HL-60 (cell line): ENCODE data around the gene CA4.

Experiments
- DNase-seq, 2 experiments: peaks; one replicate each; pipeline ENCODE4 v3.0.0-alpha.2; 2010 to 2020; ENCODE audit warnings: low read depth in 1 of 2, low spot score in 1 of 2
- H3K27ac ChIP-seq: fragments of 250-450 bp; sonication (Bioruptor Pico); replicated peaks from 2 replicates; pipeline ENCODE4 v1.5.1; 2020; ENCODE audit warnings: mild to moderate bottlenecking, moderate library complexity
- H3K27me3 ChIP-seq: fragments of 250-450 bp; sonication (Bioruptor Pico); 2 replicates; pipeline ENCODE4 v1.5.1; 2021; ENCODE audit warnings: mild to moderate bottlenecking, moderate library complexity; ENCODE audit not compliant: insufficient read depth, poor library complexity, severe bottlenecking
- H3K4me3 ChIP-seq: replicated peaks from 2 replicates; pipeline ENCODE4 v1.5.1; 2011; ENCODE audit warnings: mild to moderate bottlenecking, control low read depth, low read length; ENCODE audit not compliant: insufficient read depth
- GABPA ChIP-seq: IDR thresholded peaks from 2 replicates; pipeline ENCODE4 v1.6.1; 2012; ENCODE audit warnings: low read depth
- POLR2AphosphoS5 ChIP-seq: IDR thresholded peaks from 2 replicates; pipeline ENCODE4 v1.6.1; 2012; ENCODE audit warnings: low read depth
- SPI1 ChIP-seq: IDR thresholded peaks from 2 replicates; pipeline ENCODE4 v1.6.1; 2012; ENCODE audit warnings: low read depth, mild to moderate bottlenecking, borderline replicate concordance
- TF ChIP-seq, protein P1 (sequence below): IDR thresholded peaks from one replicate; pipeline ENCODE4 v1.5.1; 2011; ENCODE audit warnings: low read length, control low read depth, inconsistent platforms; ENCODE audit not compliant: insufficient read depth
- TF ChIP-seq, protein P2 (sequence below): IDR thresholded peaks from 2 replicates; pipeline ENCODE4 v1.6.1; 2012; ENCODE audit warnings: low read depth; ENCODE audit not compliant: insufficient replicate concordance

The CA4 gene

DNA sequence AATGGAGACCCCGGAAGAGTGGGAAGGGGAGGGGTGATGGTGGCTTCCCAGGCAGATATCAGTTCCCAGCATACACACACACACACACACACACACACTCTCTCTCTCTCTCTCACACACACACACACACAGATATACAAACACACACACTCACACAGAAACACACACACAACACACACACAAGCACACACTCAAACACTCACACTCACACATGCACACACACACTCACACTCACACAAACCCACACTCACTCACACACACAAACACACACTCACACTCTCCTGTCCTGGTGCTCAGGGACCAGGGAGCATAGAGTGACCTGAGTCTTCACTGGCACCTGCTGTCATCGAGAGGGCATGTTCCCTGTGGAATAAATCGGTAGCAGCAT lies 5.6 kb downstream of the CA4 start:
- TF ChIP-seq, protein P1, sequence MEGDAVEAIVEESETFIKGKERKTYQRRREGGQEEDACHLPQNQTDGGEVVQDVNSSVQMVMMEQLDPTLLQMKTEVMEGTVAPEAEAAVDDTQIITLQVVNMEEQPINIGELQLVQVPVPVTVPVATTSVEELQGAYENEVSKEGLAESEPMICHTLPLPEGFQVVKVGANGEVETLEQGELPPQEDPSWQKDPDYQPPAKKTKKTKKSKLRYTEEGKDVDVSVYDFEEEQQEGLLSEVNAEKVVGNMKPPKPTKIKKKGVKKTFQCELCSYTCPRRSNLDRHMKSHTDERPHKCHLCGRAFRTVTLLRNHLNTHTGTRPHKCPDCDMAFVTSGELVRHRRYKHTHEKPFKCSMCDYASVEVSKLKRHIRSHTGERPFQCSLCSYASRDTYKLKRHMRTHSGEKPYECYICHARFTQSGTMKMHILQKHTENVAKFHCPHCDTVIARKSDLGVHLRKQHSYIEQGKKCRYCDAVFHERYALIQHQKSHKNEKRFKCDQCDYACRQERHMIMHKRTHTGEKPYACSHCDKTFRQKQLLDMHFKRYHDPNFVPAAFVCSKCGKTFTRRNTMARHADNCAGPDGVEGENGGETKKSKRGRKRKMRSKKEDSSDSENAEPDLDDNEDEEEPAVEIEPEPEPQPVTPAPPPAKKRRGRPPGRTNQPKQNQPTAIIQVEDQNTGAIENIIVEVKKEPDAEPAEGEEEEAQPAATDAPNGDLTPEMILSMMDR: no peak
- TF ChIP-seq SPI1: no peak
- TF ChIP-seq GABPA: no peak
- TF ChIP-seq, protein P2, sequence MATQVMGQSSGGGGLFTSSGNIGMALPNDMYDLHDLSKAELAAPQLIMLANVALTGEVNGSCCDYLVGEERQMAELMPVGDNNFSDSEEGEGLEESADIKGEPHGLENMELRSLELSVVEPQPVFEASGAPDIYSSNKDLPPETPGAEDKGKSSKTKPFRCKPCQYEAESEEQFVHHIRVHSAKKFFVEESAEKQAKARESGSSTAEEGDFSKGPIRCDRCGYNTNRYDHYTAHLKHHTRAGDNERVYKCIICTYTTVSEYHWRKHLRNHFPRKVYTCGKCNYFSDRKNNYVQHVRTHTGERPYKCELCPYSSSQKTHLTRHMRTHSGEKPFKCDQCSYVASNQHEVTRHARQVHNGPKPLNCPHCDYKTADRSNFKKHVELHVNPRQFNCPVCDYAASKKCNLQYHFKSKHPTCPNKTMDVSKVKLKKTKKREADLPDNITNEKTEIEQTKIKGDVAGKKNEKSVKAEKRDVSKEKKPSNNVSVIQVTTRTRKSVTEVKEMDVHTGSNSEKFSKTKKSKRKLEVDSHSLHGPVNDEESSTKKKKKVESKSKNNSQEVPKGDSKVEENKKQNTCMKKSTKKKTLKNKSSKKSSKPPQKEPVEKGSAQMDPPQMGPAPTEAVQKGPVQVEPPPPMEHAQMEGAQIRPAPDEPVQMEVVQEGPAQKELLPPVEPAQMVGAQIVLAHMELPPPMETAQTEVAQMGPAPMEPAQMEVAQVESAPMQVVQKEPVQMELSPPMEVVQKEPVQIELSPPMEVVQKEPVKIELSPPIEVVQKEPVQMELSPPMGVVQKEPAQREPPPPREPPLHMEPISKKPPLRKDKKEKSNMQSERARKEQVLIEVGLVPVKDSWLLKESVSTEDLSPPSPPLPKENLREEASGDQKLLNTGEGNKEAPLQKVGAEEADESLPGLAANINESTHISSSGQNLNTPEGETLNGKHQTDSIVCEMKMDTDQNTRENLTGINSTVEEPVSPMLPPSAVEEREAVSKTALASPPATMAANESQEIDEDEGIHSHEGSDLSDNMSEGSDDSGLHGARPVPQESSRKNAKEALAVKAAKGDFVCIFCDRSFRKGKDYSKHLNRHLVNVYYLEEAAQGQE: no peak
- TF ChIP-seq POLR2AphosphoS5: no peak
- no peak for DNase-seq
- H3K4me3 ChIP-seq: no peak overlapping the region
- H3K27ac ChIP-seq: no peak overlapping the region
- H3K27me3 ChIP-seq: peaks cover 6% of the 10 kb centered on the region

DNA sequence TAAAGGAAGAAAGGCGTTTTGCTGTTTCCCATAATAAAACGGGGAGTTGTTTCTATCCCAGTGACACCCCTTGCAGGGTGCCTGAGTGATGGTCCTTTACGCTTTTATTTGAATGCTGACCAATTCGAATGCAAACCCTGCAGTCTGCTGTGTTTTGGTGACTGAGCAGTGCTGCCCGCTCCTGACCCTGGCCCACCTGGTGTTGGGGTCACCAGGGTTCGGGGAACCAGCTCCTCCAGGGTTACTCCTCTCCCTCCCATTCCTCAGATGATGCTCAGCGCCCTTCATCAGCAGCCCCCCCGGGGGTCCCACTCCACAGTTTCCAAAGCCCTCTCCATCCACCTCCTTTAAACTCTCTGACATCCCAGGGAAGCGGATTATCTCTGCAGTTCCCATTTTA lies 6.0 kb downstream of the CA4 start:
- no peak overlapping the region for H3K4me3 ChIP-seq
- TF ChIP-seq GABPA (no peak), POLR2AphosphoS5 (no peak), SPI1 (no peak)
- TF ChIP-seq, protein P2: no peak
- TF ChIP-seq, protein P1: no peak
- peaks cover 4% of the 10 kb centered on the region for H3K27me3 ChIP-seq
- no peak overlapping the region for H3K27ac ChIP-seq
- no peak for DNase-seq

DNA sequence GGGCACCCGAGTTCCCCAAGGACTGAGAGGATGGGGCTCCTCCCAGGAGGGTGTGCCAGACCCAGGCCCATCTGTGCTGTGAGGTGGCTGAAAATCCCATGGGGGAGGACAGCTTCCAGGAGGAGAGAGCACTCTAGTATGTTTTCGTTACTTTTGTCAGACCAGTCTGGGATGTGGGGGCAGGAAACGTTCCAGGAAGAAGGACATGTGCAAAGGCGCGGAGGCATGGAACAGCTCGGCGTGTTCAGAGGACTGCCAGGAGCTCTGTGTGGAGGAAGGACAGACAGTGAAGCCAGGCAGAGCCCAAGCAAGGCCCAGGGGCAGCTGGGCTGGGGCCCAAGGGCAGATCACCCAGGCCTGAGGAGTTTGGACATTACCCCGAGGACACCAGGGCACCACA lies 7.0 kb downstream of the CA4 start:
- no peak for DNase-seq
- TF ChIP-seq GABPA (no peak), POLR2AphosphoS5 (no peak), SPI1 (no peak)
- TF ChIP-seq, protein P2: no peak
- TF ChIP-seq, protein P1: no peak
- H3K27me3 ChIP-seq: no peaks in the 10 kb centered on the region
- H3K4me3 ChIP-seq: no peak overlapping the region
- no peak overlapping the region for H3K27ac ChIP-seq
